Lung (tissue), 12 donors: ENCODE results near the gene SLC7A6. TPM values are rescaled to one million over a fixed set of nuclear protein-coding genes. Genes with fewer than 3 reads are reported as not detected.

Experiments used
- ATAC-seq: fragments of 200-7000 bp; cut with Tn5 transposase; one replicate; pipeline ENCODE4 v1.9.1; 2020; ENCODE audit warnings: moderate number of reproducible peaks; ENCODE audit not compliant: insufficient read depth, low FRiP score
- DNase-seq, 3 donors: peaks; one replicate each; pipeline ENCODE4 v3.0.0-alpha.2; 2013 to 2017
- H3K27ac ChIP-seq, 2 donors: one replicate each; pipeline ENCODE4 v1.5.1; 2013; ENCODE audit warnings: mild to moderate bottlenecking in 2 of 2, moderate library complexity in 2 of 2, control low read depth in 1 of 2, inconsistent platforms in 1 of 2, low read depth in 1 of 2, low read length in 1 of 2
- H3K27me3 ChIP-seq, 3 donors: one replicate each; pipeline ENCODE4 v1.5.1; 2013; ENCODE audit warnings: low read length in 2 of 3; ENCODE audit not compliant: control insufficient read depth in 3 of 3, insufficient read depth in 3 of 3
- H3K36me3 ChIP-seq, 4 donors: one replicate each; pipeline ENCODE4 v1.5.1; 2013; ENCODE audit warnings: low read length in 4 of 4, mild to moderate bottlenecking in 1 of 4, moderate library complexity in 1 of 4; ENCODE audit not compliant: control insufficient read depth in 4 of 4, insufficient read depth in 4 of 4
- H3K4me1 ChIP-seq, 5 donors: one replicate each; pipeline ENCODE4 v1.5.1; 2013; ENCODE audit warnings: low read length in 5 of 5, mild to moderate bottlenecking in 2 of 5, moderate library complexity in 1 of 5; ENCODE audit not compliant: control insufficient read depth in 5 of 5, insufficient read depth in 5 of 5
- H3K4me3 ChIP-seq: one replicate; pipeline ENCODE4 v1.5.1; 2013; ENCODE audit warnings: mild to moderate bottlenecking, control low read depth, moderate library complexity
- H3K9ac ChIP-seq, 2 donors: one replicate each; pipeline ENCODE4 v1.5.1; 2013; ENCODE audit warnings: low read length in 2 of 2, control low read depth in 1 of 2; ENCODE audit not compliant: insufficient read depth in 1 of 2
- H3K9me3 ChIP-seq, 4 donors: one replicate each; pipeline ENCODE4 v1.5.1; 2013; ENCODE audit warnings: low read length in 3 of 4, mild to moderate bottlenecking in 1 of 4, moderate library complexity in 1 of 4; ENCODE audit not compliant: control insufficient read depth in 4 of 4, insufficient read depth in 3 of 4
- CTCF ChIP-seq: IDR thresholded peaks from 2 replicates; pipeline ENCODE4 v1.5.1; 2012; ENCODE audit warnings: mild to moderate bottlenecking; ENCODE audit errors: control extremely low read depth, extremely low read depth
- WGBS, 2 donors: extraction: QIAGEN DNeasy Blood & Tissue Kit; methylation state at CpG; one replicate each; pipeline ENCODE4 v1.1.7; 2013; 5-methylcytosine and 5-hydroxymethylcytosine counted together
- polyA plus RNA-seq, 2 donors: library from polyadenylated mRNA; stranded (reverse); fragments of 200-250 nt; gene quantifications; one replicate each; pipeline ENCODE4 v1.2.1, GENCODE V29; 2013
- total RNA-seq, 2 donors: library from RNA; depleted of rRNA in 1 of 2; stranded (reverse); fragments of >200 nt in 1 of 2; gene quantifications; one replicate each; pipeline ENCODE4 v1.2.1, GENCODE V29; 2014 to 2021
- donor health status: control.
- donor health status: control.
- donor health status: Bipolar disorder and iron deficiency.
- donor health status: healthy.
- donor health status: DM: yes; HTN: yes; CAD: no.

Gene SLC7A6
- total and polyA plus RNA-seq, 4 donors, result 8.9 to 36.2 (median 20.0) TPM

GRCh38 chr16:68238029-68238345 lies 26.3 kb upstream of the SLC7A6 start:
- TF ChIP-seq CTCF, result no peak
- DNase-seq (no peak), ATAC-seq (no peak)
- no peak overlapping the region for H3K4me3 ChIP-seq
- H3K27ac ChIP-seq, result peak overlapping the region; percentile 80 to 96
- H3K27me3 ChIP-seq, result peaks cover 0 to 16% (median 16%) of the 10 kb centered on the region in 3 donors
- H3K36me3 ChIP-seq, result peaks cover 0 to 1% (median 0%) of the 10 kb centered on the region in 4 donors
- H3K9ac ChIP-seq, result peak overlapping the region in 1 of 2 donors; percentile 71
- 10 to 12% methylated on average over 20 of the region's 20 CpGs for WGBS, 2 donors
- no peaks in the 10 kb centered on the region for H3K9me3 ChIP-seq
- H3K4me1 ChIP-seq, result peaks cover 4 to 28% (median 15%) of the 10 kb centered on the region in 5 donors

- TF ChIP-seq CTCF, result no peak
- Histone ChIP-seq H3K27me3 (peaks cover 0 to under 1% (median 0%) of the 10 kb centered on the region in 3 donors), H3K9ac (no peak overlapping the region), H3K4me1 (peaks cover 3 to 20% (median 12%) of the 10 kb centered on the region in 5 donors), H3K4me3 (no peak overlapping the region), H3K36me3 (no peaks in the 10 kb centered on the region), H3K9me3 (peaks cover 0 to 2% (median 0%) of the 10 kb centered on the region in 4 donors), H3K27ac (no peak overlapping the region)
- ATAC-seq, result no peak
- no peak for DNase-seq
- WGBS, 2 donors, result 86 to 88% methylated on average over 7 of the region's 7 CpGs
Observed at GRCh38 chr16:68242085-68242484, 22.2 kb upstream of the SLC7A6 start.

GRCh38 chr16:68242926-68243858 lies 21.1 kb upstream of the SLC7A6 start:
- no peak for TF ChIP-seq CTCF
- Histone ChIP-seq H3K9ac (no peak overlapping the region), H3K36me3 (no peaks in the 10 kb centered on the region), H3K4me1 (peaks cover 3 to 20% (median 10%) of the 10 kb centered on the region in 5 donors), H3K9me3 (peaks cover 0 to 2% (median 0%) of the 10 kb centered on the region in 4 donors), H3K4me3 (no peak overlapping the region), H3K27ac (no peak overlapping the region), H3K27me3 (no peaks in the 10 kb centered on the region)
- DNase-seq (no peak), ATAC-seq (no peak)
- WGBS, 2 donors, result 78 to 83% methylated on average over 9 of the region's 9 CpGs
